ENCODE measurements around the gene DOCK4.

DNA sequence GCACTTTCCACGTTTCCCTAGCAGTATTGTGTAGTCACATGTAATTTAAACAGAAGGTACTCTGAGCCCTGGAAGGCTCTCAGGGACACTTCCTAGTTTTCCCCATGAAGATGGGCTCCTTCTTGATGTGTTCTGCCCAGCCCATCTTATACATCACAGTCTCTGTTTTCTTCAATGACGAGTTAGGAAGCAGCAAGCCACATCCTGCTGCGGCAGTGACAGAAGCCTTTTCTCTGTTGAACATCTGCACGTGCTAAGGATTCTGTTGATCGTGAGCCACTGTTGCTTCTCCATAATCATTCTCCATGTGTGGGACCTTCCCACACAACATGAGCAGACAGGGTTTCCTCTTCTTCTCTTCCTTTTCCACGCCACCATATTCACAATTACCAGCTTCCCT is 346.0 kb downstream of the DOCK4 start:
- TF ChIP-seq CTCF (optimal IDR thresholded peaks at IDR 0.05 in 1 of 3, IDR thresholded peaks at IDR 0.05 in 1 of 3, conservative IDR thresholded peaks at IDR 0.05 in 1 of 3; ENCODE audit: extremely low read depth in 1 of 3, insufficient read depth in 2 of 3, low read length in 3 of 3) (no peak), EZH2 (IDR thresholded peaks at IDR 0.05; ENCODE audit: low read length) (no peak)
